CD4-positive, alpha-beta T cell treated with Interleukin-6 at 100 ng/mL for 8 hours (primary cell): Measurements from ENCODE around the gene HSDL1.

ENCODE experiments used
- DNase-seq: peaks from one replicate; pipeline ENCODE4 v3.0.0-alpha.2; 2020; ENCODE audit warnings: mixed read lengths, low spot score

Gene HSDL1

DNA sequence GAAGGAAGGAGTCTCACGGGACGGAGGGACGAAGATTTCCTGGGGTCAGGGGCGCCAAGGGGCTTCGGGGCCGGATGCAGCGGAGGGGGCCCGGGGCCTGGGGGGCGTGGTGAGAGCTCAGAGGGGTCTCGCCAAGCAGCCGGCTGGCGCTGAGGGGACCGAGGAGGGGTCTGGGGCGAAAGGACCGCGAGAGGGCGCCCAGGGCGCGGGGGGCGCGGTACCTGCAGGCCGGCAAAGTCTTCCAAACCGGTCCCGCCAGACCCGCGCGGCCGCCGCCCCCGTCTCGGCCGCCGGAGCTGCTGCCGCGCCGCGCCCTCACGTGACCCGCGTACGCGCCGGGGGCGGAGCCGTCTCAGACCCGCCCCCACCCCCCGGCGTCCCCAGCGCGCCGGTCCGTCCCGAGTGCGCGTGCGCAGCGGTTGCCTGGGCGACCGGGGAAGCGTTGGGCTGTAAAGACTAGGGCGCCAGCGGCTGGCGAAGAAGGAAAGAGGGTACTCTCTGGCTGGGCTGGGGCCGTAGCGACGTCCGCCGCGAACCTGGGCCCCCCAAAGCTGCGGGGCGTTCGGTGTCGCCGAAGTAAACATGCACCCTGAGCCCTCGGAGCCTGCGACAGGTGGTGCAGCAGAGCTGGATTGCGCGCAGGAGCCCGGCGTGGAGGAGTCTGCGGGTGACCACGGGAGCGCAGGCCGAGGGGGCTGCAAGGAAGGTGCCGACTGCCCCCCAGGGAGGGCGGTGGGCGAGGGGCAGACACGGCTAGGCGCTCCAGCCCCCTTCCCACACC lies at the start of gene HSDL1, which contains the start of gene DNAAF1:
HSDL1 (minus strand) TSS at position 319 of the 781 bp plus-strand sequence. CDS start 13,856 bp downstream, outside the sequence.
DNAAF1 (plus strand) TSS at position 450 of the 781 bp plus-strand sequence; CDS start at position 583, 133 bp downstream.
- DNase-seq: peak; percentile 92

DNA sequence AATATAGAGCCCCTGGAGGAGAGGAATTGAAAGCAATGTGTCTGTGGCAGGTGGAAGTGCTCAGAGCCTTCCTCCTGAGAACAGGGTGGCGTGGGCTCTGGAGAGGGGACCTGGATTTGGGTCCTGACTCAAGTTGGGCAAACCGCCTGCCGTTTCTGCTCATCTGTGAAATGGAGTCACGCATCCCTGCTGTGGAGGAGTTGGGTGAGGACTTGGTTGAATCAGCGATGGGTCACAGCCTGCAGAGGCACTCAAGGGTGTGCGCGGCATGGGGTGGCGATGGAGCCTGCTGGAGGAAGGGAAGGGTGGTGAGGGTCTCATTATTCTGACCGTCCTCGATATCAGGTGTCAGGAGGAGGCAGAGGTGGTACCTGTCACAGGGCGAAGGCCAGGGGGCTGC lies 49.0 kb upstream of the HSDL1 start:
- no peak for DNase-seq

DNA sequence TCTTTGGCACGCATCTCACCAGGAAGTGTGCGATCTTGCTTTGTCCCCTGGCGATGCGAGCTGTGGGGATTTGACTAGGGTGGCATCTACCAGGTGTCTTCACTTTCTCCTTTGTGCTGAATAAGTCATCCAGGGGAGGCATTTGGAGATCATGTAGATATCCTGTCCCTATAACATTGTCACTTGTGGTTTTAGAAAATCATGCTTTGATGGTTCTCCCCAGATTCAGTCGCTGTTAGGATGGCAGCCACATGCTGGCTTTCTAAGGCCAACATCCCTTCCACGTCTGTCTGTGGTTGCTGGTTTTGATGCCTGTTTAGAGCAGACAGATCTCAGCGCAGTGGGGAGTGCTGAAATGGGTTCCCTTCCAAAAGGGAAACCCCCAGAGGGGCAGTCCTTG lies 48.5 kb upstream of the HSDL1 start:
- no peak for DNase-seq

DNA sequence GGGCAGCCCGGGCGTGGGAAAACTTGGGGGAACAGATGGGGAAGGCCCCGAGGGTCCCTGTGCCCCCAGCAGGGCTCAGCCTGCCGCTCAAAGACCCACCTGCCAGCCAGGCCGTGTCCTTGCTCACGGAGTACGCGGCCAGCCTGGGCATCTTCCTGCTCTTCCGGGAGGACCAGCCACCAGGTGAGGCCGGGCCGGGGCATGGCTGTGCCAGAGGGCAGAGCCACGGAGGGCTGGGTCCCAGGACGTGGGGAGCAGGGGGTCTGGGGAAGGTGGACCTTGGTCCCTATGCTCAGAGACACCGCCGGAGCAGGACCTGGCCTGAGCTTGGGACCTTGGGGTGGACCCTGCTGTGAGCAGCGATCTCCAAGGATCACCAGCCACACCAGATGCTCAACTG lies 46.5 kb upstream of the HSDL1 start:
- no peak for DNase-seq

DNA sequence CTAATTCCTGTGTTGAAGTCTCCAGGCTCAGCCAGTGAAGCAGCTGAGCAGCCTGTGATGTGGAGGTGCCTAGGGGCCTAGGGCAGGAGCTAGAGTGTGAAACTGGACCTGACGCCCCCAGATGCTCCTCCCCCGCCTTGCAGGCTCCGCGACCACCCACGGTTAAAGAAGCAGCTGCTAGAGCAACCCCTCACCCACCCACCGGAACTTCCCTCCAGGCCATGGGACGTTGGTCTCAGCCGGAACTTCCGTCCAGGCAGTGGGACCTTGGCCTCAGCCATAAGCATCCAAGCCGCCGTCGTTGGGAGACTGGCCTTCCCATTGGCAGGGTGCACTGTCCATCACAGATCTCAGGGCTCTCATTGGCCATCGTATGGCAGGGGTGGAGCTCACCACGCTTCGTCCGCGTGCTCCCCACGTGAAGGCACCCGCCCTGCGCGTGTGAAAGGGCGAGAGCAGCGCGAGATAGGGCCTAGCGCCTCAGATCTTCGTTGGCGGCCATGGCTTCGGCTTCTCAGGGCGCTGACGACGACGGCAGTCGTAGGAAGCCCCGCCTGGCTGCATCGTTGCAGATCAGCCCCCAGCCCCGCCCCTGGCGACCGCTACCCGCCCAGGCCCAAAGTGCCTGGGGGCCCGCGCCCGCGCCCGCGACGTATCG lies 45.9 kb upstream of the HSDL1 start, which contains the start of gene ADAD2:
ADAD2 (plus strand) TSS at position 427 of the 658 bp plus-strand sequence; CDS start at position 501, 74 bp downstream.
- no peak for DNase-seq

DNA sequence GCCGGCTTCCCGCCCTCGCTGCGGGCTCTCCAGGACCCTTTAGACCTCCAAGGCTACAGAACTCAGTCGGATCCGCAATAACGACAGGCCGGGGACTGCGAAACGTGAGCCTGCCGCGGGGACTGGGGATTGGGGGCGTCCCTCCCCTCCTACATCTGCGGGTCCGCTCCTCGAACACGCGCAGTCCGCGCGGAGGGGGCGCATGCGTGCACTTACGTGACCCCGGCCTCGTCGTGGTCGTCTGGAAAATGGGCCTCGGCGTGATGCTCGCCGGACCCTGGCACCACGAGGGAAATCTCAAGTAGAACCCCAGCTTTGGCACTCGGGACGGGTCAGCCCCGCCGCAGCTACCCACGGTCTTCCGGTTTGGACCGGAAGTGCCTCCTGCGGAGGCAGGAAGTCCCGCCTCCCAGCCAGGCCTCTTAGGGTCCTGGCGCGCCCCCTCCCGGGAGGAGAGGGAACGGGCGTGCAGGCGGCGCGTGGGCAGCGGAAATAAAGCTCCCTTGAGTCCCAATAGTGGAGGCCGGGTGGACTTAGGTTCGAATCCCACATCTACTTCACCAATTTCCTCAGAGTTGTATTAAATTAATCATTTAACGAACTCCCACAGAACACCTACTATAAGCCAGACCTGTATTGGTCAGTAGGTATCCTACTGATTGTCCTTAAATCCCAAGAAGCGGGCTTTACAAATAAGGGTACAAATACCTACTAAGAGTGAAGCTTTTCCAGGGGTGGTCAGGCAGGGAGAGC lies 41.9 kb upstream of the HSDL1 start, which contains the start of gene TAF1C:
TAF1C (minus strand) TSS at position 373 of the 753 bp plus-strand sequence. CDS start 2,069 bp downstream, outside the sequence.
- peak; percentile 89 for DNase-seq

DNA sequence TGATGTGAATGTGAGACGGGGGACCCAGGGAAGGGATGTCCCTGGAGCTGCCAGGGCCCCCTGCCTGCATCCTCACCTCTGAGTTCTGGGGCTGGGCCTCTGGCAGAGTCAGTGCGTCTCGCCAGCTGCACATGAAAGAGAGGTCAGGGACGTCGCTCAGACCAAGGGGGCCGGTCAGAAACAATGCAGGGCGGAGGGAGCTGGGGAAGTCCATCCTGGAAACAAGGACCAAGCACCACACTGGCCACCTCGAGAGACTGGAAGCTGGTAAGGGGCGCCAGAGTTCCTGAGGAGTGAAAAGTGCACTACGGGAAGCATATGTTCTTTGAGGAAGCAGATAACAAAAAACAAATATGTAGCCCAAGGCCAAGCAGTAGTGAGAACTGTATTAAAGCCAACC lies 39.8 kb upstream of the HSDL1 start:
- no peak for DNase-seq

DNA sequence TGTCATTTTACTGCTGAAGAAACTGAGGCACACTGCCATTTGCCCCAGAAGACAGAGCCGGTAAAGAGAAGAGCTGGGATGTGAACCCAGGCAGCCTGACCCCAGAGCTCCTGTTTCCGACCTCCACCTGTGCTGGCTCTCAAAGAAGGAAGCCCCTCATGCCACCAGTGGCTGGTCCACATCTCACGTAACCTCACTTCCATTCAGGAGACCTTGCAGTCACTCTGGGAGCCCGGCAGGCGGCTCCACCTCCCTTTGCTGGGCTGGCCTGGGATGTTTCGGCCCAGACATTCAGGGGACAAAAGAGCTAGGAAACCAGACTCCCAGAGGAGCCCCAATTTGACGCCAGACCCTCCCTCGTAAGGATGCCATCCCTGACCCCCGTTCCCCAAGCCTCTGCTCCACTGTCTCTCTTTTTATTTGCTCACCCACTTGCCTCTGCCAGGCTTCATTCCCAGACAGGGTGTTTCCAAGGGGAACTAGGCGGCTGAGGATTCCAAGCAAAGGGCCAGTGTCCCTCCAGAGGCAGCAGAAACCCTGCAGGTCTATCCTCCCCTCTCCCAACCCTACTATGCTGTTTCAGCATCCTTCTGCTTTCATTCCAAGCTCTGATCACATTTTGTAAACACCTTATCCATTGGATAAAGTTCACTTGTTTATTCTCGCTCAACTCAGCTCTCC lies 39.1 kb upstream of the HSDL1 start:
- DNase-seq: no peak

DNA sequence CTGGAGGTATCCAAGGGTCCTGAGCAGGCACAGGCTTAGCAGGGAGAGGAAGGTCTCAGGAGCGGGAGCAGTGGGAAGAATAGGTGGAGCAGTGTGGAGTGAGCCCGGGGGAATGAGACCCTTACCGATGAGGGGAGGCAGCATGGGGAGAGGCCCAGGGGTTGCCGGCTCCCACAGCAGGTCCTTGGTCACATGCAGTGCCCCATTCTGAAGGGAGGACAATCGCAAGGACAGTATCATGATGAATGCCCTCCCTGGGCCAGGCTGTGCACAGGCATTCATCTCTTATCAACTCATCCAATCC lies 38.5 kb upstream of the HSDL1 start:
- DNase-seq: no peak

DNA sequence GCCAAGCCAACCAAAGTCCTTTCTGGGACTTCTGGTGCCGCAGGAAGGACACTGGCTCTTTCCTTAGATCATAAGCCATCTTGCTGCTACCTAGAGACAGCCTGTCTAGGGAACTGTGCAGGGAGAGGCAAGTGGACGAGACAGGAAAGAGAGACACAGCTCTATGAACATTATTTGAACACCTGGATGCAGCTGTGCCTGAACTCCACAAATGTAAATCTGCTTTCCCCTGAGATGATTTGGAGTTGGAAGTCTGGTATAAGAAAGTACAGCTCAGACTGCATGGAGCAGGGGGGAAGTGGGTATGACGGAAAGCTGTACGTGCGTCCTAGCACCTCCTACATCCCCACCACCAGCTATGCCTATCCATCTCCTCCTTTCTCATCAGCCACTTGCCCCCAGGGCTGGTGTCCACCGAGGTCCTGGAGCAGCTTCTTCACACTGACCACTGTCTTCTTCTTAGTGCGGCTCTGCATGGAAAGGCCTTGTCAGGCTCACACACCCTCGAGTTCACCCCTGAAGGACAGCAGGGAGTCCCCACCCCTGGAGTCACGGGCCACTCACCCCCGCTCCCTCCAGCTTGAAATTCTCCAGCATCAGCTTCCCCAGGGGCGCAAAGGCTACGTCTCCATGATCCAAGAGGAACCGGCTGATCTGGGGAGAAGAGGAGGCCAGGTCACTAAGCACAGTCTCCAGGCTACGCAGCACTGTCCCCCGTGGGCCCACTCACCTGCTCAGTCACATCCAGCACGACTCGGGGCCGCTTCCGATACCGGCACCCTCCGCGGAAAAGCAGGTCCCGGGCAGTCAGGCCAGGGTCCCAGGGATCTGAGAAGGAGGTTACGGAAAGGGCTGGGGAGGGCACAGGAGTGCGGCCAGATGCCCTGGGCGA lies 37.9 kb upstream of the HSDL1 start:
- DNase-seq: no peak

DNA sequence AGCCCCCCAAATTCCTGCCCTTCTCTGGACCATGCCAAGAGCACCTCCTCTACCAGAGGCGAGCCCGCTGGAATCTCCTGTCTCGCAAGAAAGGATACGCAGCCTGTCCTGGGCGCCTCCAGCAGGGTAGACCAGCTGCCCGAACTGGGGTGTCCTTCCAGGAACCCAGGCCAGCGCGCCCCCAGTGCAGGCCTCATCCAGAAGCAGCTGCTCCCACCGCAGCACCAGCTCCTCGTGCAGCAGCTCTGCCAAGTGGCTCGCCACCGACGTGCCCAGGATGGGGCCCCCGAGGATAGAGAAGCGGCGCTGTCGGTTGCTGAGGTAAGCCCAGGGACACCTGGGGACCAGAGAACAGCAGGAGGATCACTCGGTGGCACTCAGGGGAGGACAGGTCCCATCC lies 37.1 kb upstream of the HSDL1 start:
- no peak for DNase-seq

DNA sequence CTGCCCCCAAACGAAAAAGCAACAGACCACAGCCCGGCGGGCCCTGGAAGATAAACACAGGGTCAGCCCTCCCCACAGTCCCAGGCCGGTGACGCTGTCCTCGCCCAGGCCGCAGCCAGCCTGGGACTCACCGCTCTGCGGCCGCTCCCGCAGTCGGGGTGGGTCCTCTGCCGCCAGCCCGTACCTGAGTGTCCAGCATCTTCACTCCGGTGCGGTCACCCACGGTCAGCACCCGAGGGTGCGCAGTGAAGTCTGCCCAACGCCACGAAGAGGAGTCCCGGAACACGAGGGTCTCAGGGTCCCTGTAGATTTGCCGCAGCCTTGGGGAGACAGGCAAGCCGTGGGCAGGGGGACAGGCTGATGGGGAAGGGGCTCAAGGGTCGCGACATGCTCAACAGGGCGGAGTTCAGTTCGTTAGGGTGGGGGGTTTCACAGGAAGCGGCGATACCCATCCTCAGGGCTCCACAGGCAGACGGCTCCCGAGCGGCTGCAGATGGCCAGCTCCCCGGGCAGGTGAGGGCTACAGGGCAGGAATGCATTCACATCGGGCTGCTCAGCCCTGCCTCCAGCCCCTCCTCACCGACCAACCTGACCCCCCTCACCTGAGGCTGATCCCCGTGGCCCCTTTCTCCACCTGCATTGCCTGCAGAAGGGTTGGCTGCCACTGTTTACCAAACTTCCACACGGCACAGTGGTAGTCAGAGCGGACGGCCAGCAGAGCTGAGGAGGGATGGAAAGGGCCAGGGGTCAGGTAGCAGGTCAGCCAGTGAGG lies 36.4 kb upstream of the HSDL1 start:
- no peak for DNase-seq

DNA sequence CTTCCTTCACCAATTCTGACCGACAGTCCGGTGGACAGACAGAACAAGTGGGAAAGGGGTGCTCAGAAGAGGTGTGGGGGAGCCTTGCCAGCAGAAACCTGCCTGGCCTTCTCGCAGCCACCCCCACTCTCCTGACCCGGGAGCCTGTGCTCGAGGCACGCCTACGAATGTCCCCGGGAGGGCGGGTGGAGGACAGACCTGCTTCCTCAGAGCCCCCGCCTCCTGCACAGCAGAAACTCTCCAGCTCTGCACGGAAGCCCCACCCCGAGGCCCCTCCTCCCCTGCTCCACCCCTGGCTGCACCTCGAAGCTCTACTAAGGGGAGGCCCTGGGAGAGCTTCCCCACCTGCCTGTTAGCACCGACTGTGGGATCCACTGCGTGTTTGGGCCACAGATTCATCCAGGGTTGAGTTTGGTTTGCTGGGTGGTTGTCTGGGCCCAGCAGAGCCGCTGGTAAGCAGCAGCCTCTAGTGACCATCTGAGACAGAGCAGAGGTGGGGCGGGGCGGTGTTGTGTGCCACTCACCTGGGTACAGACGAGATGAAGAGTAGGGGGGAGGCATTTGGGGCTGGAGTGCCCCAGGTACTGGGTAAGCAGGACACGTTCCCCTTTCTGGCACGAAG lies 35.7 kb upstream of the HSDL1 start:
- DNase-seq: no peak

DNA sequence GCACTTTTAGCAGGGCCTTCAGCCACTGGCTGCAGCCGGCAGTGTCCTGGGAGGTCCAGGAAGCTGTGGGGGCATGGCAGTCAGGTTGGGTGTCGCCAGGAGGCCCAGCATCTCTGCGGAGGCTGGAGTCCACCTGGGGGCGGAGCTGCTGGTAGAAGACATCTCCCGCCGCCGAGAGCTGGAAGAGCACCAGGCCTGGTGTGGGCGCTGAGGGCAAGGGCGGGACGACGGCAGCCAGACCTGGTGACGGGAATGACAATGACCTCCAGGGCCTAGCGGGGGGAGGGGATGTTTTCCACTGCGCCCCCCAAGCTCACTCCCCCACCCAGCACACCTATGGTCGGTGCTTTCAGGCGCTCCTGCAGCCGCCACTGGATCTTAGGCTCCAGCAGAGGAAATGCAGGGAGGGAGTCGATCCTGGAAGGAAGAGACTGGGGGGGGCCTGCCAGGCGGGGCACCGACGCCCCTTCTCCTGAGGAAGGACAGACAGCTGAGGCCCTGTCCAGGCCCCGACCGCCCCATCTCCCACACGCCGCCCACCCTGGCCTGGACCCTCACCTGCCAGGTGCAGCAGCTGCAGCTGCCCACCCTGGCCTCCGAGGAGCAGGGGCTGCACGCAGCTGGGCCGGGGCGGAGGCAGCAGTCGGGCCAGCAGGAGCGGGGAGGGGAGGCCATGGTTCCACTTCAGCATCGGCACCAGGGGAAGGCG lies 34.8 kb upstream of the HSDL1 start:
- DNase-seq: no peak

DNA sequence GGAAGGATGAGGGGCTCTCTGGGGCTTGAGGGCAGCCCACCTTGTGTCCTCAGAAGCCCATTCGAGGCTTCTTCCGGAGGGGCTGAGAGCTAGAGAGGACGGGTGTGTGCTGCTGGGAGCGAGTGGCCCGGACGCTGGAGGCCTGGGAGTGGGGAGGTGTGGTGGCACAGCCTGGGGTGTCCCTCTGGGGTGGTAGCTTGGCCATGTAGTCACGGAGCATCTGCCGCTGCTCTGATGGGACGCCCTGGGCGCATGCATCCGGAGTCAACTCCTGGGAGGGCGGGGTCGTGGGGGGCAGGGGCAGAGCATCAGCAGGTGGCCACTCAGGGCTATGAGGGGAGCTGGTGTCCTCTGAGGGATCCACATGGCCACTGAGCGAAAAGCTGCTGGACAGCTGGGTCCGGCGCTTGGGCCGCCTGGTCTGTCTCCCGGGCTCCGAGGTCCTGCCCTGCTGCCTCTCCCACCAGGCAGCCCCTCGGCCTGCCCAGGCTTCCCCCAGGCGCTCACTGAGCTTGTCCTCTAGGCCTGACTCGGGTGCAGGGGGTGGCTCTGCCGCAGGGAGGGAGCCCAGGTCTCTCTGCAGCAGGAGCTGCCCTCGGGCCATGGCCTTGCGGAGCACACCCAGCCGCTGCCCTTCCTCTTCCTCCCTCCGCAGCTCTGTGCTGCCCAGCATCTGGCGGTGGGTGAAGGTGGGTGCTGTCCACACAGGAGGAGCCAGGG lies 34.1 kb upstream of the HSDL1 start:
- no peak for DNase-seq

DNA sequence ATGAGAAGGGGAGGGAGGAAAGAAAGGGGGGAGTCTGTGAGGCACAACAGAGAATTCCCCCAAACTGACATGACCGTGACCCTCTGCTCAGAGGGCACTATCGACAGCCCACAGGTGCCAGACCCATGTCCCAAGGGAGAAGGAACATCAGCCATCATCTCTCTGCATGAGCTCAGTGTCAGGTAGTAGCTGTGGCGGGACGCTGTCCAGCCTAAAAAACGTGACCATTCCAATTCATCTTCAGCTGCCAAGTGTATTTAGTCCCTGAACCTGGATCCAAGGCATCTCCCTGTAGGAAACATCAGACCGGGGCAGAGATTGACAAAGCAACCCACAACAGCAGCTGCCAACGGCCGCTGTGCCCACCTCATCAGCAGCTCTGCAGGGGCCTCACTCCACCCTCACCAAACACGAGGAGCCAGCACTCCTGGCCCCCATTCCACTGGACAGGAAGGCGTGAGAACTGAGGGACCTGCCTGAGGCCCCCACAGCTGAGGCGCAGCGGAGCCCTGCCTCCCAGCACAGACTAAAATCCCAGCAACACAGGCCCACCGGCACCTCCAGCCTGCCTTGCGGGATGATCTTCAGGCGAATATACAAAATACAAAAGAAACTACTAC lies 33.3 kb upstream of the HSDL1 start:
- DNase-seq: no peak

DNA sequence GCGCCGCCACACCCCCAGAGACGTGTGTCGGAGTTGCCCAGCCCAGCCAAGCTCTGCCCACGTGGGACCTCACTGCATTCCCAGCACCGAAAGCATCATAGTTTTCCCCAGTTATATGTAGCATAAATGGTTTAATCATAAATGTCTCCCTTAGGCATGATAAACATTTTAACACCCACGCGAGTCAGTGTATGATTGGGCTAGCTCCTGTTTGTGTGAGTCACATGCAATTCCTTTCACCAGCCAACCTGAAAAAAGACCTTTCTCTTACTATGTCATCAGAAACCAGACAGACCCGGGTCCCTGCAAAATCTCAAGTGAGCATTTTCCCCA lies 32.7 kb upstream of the HSDL1 start:
- no peak for DNase-seq
